Activated B cell treated with CpG ODN at 0.5 μM for 24 hours (primary cell): ENCODE results near the gene SPATA17. TPM values are rescaled to one million over a fixed set of nuclear protein-coding genes. Genes with fewer than 3 reads are reported as not detected.
"Not testable (repeated sequence)": the region's sequence is repeated elsewhere in the genome, so short reads cannot be mapped to it uniquely, and the experiment has no call there.

ENCODE experiments used
- ATAC-seq: fragments of 200-7000 bp; cut with Tn5 transposase; one replicate; pipeline ENCODE4 v1.10.0; 2021; ENCODE audit warnings: low read depth, mild to moderate bottlenecking, moderate library complexity
- CTCF ChIA-PET: fragments of 350-600 bp; sonication (Branson Sonifier 250); formaldehyde crosslinking; loops from one replicate; lab custom pipeline; 2021; ENCODE audit warnings: antibody characterized with exemption; lab: Charles Lee
- POLR2A ChIA-PET: fragments of 350-600 bp; sonication (Branson Sonifier 250); formaldehyde crosslinking; loops from one replicate; lab custom pipeline; 2021; ENCODE audit warnings: antibody characterized with exemption; lab: Charles Lee
- DNase-seq: peaks from one replicate; pipeline ENCODE4 v3.0.0; 2022
- H3K27ac Mint-ChIP-seq: one replicate; pipeline ENCODE4 v1.8.0; 2020; ENCODE audit warnings: mixed read lengths
- H3K27me3 Mint-ChIP-seq: one replicate; pipeline ENCODE4 v1.8.0; 2021; ENCODE audit warnings: mixed read lengths
- H3K36me3 Mint-ChIP-seq: one replicate; pipeline ENCODE4 v1.8.0; 2021; ENCODE audit warnings: low read depth, mixed read lengths
- H3K4me1 Mint-ChIP-seq: one replicate; pipeline ENCODE4 v1.8.0; 2021; ENCODE audit warnings: mixed read lengths
- H3K4me3 Mint-ChIP-seq: one replicate; pipeline ENCODE4 v1.8.0; 2020; ENCODE audit warnings: mild to moderate bottlenecking, mixed read lengths
- H3K9me3 Mint-ChIP-seq: one replicate; pipeline ENCODE4 v1.8.0; 2020; ENCODE audit warnings: mixed read lengths
- intact Hi-C: fragments of 100-400 bp; cut with micrococcal nuclease; formaldehyde crosslinking; loops from one replicate; pipeline ENCODE4 v1.15.1; 2024
- total RNA-seq: library from RNA; stranded (reverse); gene quantifications from 2 replicates; pipeline ENCODE4 v1.2.3, GENCODE V29; 2022
- TF ChIP-seq, protein P1 (sequence below): fragments of 200-600 bp; IDR thresholded peaks from one replicate; pipeline ENCODE4 v1.8.0; 2022; ENCODE audit warnings: antibody characterized with exemption, mild to moderate bottlenecking

The SPATA17 gene
- total RNA-seq, 1 donor from 2014 or later, result not detected

DNA sequence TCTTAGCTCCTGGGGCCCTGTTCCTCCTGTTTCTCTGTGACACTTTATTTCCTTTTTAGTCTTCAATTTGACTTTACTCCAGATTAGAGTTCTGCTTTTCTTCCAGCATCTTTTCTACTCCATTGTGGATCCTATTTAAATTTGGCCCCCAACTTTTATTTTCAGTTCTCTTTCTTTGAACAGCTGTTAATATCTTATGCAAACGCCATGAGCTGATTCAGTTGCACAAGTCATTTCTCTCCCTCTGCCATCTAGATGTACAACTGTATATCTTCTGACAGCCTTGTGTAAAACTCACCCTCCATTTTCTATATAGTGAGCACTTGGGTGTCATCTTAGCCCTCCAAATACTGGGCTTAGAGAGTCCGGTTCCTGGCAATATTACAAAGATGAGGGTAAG is 42.2 kb downstream of the SPATA17 start:
- Mint-ChIP-seq H3K27me3 (peaks cover 6% of the 10 kb centered on the region), H3K27ac (no peak overlapping the region), H3K4me1 (peaks cover 6% of the 10 kb centered on the region), H3K9me3 (no peaks in the 10 kb centered on the region), H3K4me3 (no peak overlapping the region), H3K36me3 (no peaks in the 10 kb centered on the region)
- intact Hi-C loops, result no loop called here
- POLR2A ChIA-PET, result no interaction called here
- TF ChIP-seq, protein P1, sequence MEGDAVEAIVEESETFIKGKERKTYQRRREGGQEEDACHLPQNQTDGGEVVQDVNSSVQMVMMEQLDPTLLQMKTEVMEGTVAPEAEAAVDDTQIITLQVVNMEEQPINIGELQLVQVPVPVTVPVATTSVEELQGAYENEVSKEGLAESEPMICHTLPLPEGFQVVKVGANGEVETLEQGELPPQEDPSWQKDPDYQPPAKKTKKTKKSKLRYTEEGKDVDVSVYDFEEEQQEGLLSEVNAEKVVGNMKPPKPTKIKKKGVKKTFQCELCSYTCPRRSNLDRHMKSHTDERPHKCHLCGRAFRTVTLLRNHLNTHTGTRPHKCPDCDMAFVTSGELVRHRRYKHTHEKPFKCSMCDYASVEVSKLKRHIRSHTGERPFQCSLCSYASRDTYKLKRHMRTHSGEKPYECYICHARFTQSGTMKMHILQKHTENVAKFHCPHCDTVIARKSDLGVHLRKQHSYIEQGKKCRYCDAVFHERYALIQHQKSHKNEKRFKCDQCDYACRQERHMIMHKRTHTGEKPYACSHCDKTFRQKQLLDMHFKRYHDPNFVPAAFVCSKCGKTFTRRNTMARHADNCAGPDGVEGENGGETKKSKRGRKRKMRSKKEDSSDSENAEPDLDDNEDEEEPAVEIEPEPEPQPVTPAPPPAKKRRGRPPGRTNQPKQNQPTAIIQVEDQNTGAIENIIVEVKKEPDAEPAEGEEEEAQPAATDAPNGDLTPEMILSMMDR, result no peak
- ATAC-seq (no peak), DNase-seq (no peak)
- CTCF ChIA-PET, result no interaction called here

DNA sequence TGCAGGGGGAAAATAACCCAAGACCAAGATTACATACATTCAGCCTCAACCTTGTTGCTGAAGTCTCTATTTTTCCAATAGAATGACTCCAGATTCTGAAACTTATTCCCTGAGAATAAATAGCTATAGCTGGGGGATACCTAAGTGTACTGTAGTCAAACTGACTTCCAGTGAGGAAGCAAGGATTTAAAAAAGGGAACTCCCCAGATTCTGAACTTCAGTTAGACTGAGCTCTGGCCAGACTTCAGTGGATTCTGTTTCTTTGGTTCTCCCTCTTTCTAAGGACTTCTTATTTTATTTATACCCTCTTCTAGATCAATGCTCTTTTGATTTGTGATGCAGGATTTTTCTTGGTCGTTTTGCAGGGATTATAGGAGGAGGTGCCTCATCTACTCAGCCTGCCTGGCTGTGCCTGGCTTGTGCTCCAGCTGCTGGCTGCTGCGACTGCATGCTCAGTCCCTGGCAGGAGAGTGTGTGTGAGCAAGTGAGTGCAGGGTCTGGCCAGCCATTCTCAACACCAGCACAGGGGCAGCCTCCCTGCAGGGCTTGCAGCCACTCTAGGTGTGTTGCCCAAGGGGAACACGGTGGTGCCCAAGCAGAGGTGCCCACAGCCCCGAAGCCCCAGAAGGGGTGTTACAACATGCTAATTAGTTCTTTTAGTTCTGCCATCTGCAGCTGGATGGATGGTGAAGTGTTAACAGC is 43.0 kb downstream of the SPATA17 start:
- Mint-ChIP-seq H3K4me3 (no peak overlapping the region), H3K4me1 (peaks cover 6% of the 10 kb centered on the region), H3K36me3 (no peaks in the 10 kb centered on the region), H3K27ac (no peak overlapping the region), H3K9me3 (no peaks in the 10 kb centered on the region), H3K27me3 (peaks cover 4% of the 10 kb centered on the region)
- intact Hi-C loops, result no loop called here
- CTCF ChIA-PET, result no interaction called here
- DNase-seq (no peak), ATAC-seq (no peak)
- POLR2A ChIA-PET, result no interaction called here
- TF ChIP-seq, protein P1, result no peak

DNA sequence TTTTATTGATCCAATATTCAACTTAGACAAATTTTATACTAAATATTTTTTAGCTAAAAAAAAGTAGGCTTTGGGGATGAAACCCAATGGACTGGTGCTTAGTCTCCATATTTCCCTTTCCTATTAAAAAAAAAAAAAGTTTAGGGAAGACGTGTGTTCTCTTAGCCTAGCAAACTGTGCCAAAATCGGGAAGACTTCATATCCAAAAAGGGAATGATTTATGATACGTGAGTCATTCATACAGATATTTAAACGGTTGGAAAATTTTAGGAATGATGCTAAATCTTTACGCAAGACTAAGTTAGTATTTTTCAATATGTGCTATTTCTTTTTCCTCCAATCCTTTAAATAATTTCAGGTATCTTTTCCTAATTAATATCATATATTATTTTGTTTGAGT is 50.7 kb downstream of the SPATA17 start:
- Mint-ChIP-seq H3K4me1 (no peaks in the 10 kb centered on the region), H3K4me3 (no peak overlapping the region), H3K9me3 (no peaks in the 10 kb centered on the region), H3K36me3 (no peaks in the 10 kb centered on the region), H3K27me3 (no peaks in the 10 kb centered on the region), H3K27ac (no peak overlapping the region)
- ChIA-PET CTCF (no interaction called here), POLR2A (no interaction called here)
- intact Hi-C loops, result no loop called here
- TF ChIP-seq, protein P1, result no peak
- no peak for ATAC-seq
- no peak for DNase-seq

DNA sequence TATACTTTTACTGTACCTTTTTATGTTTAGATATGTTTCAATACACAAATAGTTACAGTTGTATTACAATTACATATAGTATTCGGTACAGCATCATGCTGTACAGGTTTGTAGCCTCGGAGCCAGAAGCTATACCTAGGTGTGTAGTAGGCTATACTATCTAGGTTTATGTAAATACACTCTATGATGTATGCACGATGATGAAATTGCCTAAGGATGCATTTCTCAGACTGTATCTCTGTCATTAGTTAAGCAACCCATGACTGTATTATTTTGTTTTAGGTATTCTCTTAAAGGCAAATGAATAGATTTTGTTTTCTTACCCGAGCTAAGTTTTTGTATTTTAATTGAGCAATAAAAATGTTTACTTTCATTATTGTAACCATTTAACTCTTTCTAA is 56.4 kb downstream of the SPATA17 start:
- Mint-ChIP-seq H3K4me3 (no peak overlapping the region), H3K36me3 (no peaks in the 10 kb centered on the region), H3K4me1 (no peaks in the 10 kb centered on the region), H3K27me3 (no peaks in the 10 kb centered on the region), H3K27ac (no peak overlapping the region), H3K9me3 (no peaks in the 10 kb centered on the region)
- no peak for ATAC-seq
- CTCF ChIA-PET, result no interaction called here
- POLR2A ChIA-PET, result no interaction called here
- intact Hi-C loops, result no loop called here
- no peak for DNase-seq
- TF ChIP-seq, protein P1, result no peak

DNA sequence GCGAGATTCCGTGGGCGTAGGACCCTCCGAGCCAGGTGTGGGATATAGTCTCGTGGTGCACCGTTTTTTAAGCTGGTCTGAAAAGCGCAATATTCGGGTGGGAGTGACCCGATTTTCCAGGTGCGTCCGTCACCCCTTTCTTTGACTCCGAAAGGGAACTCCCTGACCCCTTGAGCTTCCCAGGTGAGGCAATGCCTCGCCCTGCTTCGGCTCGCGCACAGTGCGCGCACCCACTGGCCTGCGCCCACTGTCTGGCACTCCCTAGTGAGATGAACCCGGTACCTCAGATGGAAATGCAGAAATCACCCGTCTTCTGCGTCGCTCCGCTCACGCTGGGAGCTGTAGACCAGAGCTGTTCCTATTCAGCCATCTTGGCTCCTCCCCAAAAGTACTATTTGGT is 65.0 kb downstream of the SPATA17 start:
- H3K27ac Mint-ChIP-seq, H3K36me3 Mint-ChIP-seq, POLR2A ChIA-PET, H3K9me3 Mint-ChIP-seq, DNase-seq, CTCF ChIA-PET, H3K4me1 Mint-ChIP-seq, ATAC-seq, H3K27me3 Mint-ChIP-seq, H3K4me3 Mint-ChIP-seq, intact Hi-C loops: not testable (repeated sequence)

DNA sequence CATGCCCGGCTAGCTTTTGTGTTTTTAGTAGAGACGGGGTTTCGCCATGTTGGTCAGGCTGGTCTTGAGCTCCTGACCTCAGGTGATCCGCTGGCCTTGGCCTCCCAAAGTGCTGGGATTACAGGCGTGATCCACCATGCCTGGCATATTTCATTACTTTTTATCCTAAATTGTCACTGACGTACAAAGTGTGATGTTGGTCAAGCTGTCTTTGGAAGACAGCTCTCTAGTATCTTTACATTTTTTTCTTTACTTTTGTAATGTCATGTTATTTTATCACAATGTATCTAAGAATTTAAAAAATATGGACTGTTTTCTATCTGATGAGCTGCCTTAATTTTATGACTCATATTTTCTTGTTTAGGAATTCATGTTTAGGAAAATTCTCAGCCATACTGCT is 72.2 kb downstream of the SPATA17 start:
- DNase-seq, result no peak
- ChIA-PET CTCF (no interaction called here), POLR2A (no interaction called here)
- Mint-ChIP-seq H3K9me3 (peaks cover 5% of the 10 kb centered on the region), H3K4me3 (no peak overlapping the region), H3K27me3 (no peaks in the 10 kb centered on the region), H3K36me3 (no peaks in the 10 kb centered on the region), H3K27ac (no peak overlapping the region), H3K4me1 (no peaks in the 10 kb centered on the region)
- TF ChIP-seq, protein P1, result no peak
- ATAC-seq, result no peak
- intact Hi-C loops, result no loop called here
